Stimulated activated CD4-positive, alpha-beta T cell treated with anti-CD3 and anti-CD28 coated beads, Interleukin-2, amount 100 ng/mL, for 4 hours (primary cell): Measurements from ENCODE around the gene ZNF536.

Experiments
- DNase-seq: peaks from one replicate; pipeline ENCODE4 v3.0.0-alpha.2; 2020; ENCODE audit warnings: low read depth

ZNF536 gene

DNA sequence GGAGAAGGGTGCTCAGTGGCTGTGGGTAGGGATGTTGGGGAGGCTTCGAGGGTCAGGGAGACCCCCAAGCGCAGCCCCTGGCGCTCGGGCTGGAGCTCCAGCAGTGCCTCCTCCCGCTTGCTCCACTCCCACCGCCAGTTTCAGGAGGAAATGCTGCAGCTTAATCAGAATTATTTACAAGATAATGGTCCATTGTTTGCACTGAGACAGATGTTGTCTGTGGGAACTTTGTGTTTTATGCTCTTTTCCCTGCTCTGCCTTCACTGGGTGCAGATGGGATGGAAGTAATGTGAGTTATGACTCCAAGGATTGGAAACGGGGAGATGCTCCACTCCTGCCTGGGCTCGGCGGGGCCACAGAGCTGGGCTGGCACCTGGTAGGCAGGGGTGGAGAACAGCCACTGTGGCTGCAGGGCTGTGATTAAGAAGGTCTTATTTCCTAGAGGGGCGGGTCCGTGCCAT lies 192.4 kb downstream of the ZNF536 start:
- DNase-seq = no peak

DNA sequence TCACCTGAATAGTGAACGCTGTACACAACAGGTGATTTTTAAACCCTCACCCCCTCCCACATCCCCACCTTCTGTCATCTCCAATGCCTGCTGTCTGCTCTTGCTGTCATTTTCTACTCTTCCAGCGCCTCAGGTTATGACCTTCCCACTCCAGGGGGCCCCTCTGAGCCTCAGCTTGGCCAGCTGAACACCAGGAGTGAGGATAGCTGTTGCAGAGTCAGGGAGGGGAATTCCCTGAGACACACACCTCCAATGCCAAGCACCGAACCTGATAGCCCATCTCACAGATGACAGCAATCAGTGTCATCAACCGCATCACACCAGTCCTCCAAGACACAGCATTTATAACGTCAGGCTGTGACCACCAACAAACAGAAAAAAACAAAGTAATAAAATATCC lies 193.5 kb downstream of the ZNF536 start:
- DNase-seq = no peak

DNA sequence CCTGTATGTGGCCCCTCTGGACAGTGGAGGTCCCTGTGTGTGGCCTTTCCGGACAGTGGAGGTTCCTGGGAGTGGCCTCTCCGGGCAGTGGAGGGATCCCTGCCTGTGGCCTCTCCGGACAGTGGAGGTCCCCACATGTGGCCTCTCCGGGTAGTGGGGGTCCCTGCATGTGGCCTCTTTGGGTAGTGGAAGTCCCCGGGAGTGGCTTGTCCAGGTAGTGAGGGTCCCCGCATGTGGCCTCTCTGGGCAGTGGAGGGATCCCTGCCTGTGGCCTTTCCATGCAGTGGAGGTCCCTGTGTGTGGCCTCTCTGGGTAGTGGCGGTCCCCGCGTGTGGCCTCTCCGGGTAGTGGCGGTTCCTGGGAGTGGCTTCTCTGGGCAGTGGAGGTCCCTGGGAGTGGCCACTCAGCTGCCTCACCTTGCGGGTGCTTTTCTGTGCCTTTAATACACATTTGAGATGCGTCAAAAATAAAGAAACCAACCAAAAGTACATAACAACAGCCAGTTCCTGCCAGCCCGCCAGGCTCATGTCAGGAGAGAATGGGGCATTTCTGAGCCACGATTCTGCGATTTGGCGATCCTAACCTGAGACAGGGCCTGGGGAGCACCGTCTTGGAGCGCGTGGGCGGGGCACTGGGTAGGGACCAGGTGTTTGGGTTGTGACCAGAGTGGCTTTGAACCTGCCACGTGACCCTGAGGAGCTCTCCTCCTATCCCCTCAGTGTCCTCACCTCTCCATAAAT lies 194.7 kb downstream of the ZNF536 start:
- DNase-seq = no peak

DNA sequence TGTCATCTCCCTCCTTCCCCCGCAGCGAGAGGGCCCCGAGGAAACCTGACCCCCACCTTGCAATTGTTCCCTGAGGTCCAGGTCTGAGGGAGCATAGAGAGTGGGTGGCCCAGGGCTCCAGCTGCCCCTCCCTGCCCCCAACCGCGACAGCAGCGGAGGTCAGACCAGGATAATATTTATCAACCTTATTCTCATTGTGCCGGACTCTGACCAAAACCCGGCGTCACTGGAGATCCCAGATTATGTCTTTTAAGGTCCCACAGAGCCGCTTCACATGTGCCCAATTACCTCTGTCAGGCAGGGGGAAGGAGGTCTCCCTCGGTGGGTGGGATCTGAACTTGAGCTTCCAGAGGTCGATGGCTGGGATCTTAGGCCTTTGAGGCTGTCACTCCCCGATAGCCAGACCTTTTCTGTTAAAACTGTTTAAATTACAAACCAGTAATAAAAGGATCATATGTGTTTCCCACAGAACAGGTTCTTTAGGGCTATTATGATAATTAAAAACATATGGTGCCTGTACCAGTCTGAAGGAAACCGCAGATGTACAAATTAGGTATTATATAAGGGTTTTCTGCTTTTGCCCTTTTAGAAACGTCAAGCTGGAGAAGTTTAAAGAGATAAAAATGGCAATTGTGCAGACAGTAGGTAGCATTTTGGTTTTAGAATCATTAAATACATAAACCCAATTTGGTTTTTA lies 195.5 kb downstream of the ZNF536 start:
- DNase-seq = no peak

DNA sequence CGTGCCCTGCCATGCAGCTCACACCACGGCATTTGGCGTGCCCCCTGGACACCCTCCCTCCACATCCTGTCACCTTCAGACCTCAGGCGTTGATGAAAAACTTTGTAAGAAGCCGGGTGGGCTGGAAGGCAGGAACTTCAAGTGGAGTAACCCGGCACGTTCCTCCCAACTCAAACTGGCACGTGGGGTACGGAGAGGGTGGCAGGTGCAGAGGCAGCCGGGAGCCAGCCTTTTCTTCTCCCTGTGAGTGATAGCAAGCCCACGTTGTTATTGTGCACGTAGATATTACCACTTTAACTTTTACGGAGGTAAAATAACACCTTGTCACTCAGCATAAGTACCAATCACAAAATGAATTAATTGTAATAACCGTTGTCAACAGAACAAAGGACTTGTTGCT lies 198.0 kb downstream of the ZNF536 start:
- no peak for DNase-seq

DNA sequence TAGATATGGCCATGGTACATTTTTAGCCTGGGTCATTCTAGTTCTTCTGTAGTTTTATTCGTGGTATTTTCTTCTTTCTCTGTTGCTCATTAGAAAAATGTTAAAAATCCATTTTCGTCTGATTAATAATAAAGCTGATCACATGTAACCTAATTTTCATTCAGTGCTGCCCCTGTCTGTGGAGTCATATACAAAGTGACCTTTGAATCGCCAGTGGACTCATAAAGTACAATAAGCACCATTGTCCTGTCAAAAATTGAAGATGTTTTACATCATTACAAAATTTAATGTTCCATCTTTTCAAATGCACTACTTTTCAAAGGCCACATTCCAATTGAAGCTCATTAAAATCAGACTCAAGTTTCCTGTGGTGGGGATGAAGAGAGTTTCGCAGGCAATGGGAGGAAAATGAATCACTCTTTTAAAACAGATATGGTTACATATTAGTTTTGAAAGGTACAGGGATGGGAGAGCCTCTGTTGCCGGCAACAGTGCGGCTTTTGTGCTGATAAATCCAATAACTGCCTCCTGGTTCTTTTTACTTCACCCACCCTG lies 205.4 kb downstream of the ZNF536 start:
- no peak for DNase-seq

DNA sequence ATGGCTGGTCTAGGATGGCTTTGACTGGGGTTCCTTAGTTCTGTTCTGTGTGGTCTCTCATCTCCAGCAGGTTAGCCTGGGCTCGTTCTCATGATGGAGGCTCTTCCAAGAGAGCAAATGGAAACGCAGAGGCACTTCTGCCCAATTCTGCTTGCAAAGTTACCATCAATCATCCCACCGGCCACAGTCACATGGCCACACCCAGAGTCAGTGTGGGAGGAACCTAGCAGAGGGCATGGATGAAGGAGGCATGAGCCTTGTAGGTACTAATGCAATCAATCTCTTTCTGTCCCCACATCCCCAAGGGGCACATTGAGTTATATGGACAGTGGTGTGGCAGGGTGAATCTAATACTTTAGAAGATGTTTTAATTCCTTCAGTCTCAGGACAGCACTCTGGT lies 207.2 kb downstream of the ZNF536 start:
- DNase-seq = no peak

DNA sequence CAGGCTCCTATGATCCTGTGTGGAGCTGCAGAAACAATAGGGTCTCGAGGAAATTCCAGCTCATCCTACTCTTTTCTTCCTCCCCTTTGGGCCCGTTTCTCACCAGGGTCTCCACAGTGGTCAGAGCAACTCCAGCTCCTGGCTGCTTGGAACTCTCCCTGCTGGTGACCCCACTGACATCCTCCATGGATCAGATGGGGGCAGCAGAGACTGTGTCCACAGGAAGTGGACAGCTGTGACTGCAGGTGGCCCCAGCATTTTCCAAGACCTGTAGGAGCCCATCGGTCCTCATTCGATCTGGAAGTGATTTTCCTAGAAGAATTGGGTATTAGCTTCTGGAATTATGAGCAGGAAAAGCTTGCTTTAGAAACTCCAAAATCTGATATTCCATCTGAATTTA lies 208.5 kb downstream of the ZNF536 start:
- no peak for DNase-seq

DNA sequence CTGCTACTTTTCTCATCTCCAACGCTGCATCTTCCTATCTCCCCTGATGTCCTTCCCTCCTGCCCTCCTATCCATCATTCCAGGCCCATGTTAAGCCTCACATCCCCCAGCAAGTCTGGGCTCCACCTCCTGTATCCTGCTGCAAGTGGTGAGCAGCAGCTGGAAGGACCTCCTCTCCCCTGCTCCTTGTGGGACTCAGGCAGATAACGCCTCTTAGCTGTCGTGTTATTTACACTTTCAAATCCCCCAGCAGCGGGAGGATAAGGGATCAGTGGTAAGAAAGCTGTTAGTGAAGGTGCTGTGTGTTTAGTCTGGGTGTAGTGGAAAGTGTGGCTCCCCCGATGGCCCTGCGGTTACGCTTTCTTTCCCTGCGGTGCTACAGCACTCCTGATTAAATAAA lies 211.9 kb downstream of the ZNF536 start:
- no peak for DNase-seq

DNA sequence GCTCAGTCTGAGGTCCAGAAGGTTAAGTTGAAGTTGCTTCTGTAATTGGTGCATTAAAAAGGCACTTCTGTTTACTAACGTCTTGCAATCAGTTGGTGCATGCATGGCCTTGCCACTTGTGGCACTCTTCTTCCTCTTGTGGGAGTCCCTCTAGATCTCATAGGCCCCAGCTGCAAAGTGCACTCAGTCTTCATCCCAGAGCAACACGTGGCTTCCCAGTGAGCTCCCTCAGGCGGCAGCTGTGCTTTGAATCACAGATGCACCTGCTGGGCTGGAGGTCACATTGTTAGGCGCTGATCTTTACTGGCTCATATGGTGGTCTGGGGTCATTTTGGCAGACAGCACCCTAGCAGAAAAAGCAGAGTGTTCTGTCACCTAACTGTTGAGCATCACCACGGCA lies 215.7 kb downstream of the ZNF536 start:
- DNase-seq = no peak

DNA sequence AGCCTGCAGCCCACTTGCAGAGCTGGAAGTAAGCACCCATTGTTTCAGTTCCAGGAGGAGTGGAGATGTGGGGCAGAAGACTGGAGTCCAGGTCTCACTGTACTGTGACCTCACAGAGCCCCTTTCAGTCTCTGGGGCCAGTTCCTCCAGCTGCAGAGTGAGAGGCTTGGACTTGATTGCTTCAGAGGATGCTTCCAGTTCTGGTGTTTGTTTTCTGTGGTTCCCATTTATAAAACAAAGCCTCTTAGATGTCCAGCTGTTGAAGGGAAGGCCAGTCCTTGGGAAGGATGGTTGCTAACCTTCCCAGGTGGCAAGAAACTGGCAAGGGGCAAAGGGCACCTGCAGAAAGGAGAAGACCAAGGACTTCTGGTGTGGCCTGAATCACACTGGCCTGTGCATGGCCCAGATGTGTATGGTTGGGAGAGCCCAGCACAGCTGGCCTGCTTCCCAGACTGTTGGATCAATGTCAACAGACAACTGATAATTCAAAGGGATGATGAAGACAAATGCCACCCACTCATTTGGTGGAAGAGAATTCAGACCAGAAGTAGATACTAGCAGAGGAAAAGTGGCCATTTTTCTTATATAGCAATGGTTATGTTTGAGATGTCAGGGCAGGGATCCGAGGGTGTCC lies 218.5 kb downstream of the ZNF536 start:
- DNase-seq = no peak

DNA sequence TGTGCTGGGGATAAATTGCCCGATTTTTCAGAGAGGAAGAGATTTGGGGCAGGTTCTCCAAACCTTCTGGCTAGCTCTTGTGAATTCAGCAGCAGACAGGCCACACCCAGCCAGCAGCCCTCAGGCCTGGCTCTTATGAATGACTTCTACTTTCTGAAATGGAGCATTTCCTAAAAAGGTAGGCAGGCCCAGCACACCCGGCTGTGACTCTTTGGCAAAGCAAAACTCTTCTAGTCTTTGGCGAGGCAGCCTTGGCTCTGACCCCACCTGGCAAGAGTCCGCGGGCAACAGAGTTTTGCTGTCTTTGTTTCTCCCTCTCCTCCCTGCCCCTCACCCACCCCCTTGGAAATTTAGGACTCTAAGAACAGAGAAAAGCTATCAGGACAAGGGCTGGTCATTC lies 221.2 kb downstream of the ZNF536 start:
- DNase-seq = no peak

DNA sequence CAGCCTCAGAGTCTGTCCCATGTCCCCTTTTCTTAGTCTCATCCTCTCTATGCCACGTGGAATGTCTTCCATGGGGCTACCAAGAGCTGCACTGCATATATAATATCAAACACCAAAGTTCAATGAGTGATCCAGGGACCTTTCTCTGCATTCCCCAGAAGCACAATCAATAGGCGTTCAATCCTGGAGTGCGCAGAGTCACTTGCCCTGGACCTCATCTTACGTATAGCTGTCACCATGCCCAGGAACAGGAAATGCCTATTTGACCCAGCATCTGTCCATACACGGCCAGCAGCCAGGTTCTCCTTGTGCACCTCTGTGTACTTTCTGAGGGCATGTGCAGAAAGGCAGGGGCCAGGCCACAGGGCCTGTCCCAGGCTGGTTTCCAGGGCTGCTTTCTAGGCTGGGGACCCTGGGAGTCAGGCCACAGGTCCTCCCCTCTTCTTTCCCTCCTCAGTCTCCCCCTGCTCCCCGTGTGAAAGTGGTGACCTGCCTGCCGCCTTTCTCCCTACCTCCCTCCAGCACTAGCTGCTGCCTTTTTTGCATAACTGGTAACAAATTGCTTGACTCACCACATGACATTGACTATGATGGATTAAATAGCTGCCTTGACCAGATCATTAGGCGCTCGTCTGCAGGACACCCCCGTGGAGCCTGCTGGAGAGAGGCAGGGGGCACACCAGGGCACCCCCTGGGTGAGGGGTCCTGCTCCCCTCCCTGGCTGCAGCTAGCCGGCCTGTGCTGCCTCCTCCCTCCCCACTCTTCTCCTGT lies 222.0 kb downstream of the ZNF536 start:
- no peak for DNase-seq

DNA sequence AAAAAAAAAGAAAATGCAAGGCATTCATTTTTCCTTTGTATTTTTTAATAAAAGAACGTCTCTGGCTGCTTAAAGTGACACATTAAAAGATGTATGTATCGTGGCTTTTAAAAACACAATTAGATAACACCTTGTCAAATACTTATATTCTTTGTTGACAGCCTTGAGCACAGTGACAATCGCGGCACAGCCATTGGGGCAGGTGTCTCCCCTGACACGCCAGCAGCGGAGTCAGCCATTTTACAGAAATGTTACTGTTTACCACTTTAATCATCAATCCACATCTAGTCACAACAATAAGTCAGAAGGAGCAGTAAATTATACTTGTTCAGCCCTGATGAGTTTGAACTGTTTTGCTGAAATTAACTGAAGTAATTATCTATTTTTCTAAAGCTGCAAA lies 224.1 kb downstream of the ZNF536 start:
- DNase-seq = no peak

DNA sequence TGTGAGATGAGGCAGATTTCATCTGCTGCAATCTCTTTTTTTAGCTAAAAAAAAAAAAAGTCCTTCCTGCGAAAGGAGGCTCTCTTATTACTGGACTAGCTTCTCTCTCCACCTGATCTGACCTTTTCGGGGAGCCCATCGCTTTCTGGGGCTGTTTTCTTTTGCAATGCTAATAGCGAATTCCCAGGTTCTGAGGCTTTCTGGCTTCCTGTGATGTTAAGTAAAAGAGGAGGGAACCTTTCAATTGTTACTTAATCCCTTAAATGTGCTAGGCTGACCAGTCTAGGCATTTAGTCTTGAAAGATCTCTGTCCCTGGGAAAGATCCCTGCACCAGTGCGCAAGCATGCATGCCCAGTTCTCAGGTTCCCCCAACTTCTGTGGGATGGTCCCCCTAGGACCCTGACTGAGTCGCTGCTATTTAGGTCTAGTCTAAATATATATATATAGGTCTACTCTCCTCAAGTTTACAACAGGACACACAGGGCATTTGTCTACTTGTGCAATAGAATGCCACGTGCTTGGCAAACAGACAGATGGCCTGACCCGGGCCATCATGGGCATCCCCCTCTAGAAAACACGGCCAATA lies 224.7 kb downstream of the ZNF536 start:
- DNase-seq = no peak

DNA sequence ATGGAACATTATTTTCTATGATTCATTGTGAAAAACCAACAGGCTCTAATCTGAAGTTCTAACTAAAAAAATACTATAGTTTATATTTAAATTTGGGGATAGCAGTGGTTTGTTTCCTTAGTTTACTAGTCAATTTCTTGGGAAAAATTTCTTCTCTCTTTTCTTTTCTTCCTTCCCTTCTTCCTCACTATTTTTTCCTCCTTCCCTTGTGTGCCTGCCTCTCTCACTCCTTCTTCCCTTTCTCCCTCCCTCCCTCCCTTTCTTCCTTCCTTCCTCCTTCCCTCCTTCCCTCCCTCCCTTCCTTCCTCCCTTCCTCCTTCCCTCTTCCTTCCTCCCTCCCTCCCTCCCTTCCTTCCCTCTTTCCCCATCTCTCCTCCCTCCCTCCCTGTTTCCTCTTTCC lies 226.5 kb downstream of the ZNF536 start:
- DNase-seq = no peak

DNA sequence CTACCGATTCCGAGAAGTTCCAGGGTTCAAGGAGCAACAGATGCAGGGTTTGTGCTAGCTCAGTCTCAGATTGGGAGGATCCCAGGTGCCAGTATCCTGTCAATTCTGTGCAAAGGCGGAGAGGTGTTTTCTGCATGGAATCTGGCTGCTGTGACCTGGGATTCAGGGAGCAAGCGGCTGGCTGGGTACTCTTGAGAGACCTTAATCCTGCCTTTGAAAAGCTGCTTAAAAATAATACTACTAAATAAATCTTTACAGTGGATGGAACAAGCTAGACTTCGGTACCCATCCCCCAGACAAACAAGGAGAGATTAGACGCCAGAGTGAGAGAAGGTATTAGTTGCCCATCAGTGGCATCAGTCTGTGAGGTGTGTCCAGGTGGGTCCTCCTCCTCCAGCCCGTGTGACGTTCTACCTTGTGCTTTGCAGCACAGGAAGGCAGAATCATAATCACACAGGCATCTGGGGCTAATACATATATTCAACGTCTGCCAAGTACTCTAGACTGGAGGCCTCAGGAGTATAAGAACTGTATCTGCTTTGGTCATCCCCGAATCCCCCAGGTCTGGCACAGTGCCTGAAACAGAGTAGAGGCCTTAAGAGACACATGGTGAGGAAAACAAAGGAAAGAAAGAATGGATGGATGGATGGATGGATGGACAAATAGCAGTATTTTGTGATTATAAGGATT lies 230.6 kb downstream of the ZNF536 start:
- no peak for DNase-seq

DNA sequence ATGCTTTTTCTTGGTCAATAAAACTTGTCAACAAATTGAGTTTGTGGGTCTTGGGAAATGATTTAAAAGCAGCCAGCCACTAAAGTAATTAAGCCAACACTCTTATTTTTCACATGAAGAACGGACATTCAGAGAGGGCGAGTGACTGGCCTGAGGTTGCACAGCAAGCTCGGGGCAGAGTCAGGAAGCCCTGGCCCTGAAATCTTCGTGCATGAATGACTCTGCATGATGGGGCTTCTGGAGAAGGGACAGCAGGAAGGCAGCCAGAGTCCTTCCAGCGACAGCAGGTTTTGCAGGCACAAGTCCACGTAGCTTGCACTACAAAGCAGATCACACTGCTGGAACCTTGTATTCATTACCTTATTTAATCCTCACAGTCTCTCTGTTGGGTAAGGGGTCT lies 232.5 kb downstream of the ZNF536 start:
- no peak for DNase-seq

DNA sequence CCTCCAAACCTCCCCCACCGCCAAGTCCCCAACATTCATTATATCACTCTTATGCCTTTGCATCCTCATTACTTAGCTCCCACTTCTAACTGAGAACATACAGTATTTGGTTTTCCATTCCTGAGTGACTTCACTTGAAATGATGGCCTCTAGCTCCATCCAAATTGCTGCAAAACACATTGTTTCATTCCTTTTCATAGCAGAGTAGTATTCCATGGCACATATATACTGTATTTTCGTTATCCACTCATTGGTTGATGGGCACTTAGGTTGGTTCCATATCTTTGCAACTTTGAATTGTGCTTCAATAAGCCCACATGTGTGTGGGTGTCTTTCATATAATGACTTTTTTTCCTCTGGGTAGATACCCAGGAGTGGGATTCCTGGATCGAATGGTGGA lies 233.1 kb downstream of the ZNF536 start:
- no peak for DNase-seq

DNA sequence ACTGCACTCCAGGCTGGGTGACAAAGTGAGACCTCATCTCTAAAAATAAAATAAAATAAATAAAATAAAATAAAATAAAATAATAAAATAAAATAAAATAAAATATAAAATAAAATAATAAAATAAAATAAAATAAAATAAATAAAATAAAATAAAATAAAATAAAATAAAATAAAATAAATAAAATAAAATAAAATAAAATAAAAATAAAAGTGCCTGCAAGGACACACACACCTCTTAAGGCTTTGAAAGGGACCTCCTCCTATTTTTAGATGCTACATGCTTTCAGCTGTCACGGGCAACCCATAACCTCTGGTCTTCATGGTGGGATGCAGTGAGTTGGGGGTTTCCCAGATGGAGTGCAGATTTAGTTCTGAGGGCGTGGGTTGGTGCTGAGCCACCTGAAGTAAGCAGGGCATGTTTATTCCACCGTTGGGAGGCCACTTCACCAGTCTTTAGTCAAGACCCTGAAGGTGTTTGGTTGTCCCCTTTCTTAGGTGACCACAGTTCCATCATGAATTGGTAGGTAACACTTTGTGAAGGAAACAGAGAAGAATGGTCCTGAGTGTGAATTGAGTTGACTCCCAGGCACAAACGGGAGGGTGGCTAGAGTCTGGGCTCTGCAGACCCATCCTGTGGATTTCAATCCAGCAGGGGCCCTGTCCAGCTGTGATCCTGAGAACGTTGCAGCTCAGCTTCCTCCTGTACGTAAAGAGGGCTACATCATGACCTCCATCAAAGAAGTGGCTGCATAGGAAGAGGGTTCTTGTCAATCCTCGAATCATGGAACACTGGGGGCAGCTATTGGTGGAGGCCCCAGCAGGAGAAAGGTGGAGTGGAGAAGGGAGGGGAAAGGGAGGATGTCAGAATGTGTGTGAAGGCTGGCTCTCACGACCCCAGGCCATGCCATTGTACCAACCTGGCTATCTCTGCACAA lies 234.2 kb downstream of the ZNF536 start:
- DNase-seq = no peak
